Endothelial cell (in vitro differentiated cells): ENCODE results near the gene RCN2. TPM values are rescaled to one million over a fixed set of nuclear protein-coding genes. Genes with fewer than 3 reads are reported as not detected.
A peak's percentile ranks its signal among the peaks of the same experiment; 100 is the strongest.

Experiments used
- DNase-seq: peaks from one replicate; pipeline ENCODE4 v3.0.0; 2021; ENCODE audit warnings: low spot score
- H3K27ac Mint-ChIP-seq: one replicate; pipeline ENCODE4 v1.8.0; 2021; ENCODE audit warnings: mixed read lengths, inconsistent platforms; ENCODE audit not compliant: unreplicated experiment
- H3K27me3 Mint-ChIP-seq: one replicate; pipeline ENCODE4 v1.8.0; 2021; ENCODE audit warnings: mild to moderate bottlenecking, moderate library complexity, mixed read lengths, inconsistent platforms; ENCODE audit not compliant: unreplicated experiment
- H3K36me3 Mint-ChIP-seq: one replicate; pipeline ENCODE4 v1.8.0; 2021; ENCODE audit warnings: mild to moderate bottlenecking, low read depth, mixed read lengths, inconsistent platforms; ENCODE audit not compliant: unreplicated experiment
- H3K4me1 Mint-ChIP-seq: one replicate; pipeline ENCODE4 v1.8.0; 2021; ENCODE audit warnings: mild to moderate bottlenecking, mixed read lengths, inconsistent platforms; ENCODE audit not compliant: unreplicated experiment
- H3K4me3 Mint-ChIP-seq: one replicate; pipeline ENCODE4 v1.8.0; 2021; ENCODE audit warnings: mild to moderate bottlenecking, mixed read lengths, inconsistent platforms; ENCODE audit not compliant: unreplicated experiment
- H3K9me3 Mint-ChIP-seq: one replicate; pipeline ENCODE4 v1.8.0; 2021; ENCODE audit warnings: mixed read lengths, inconsistent platforms; ENCODE audit not compliant: unreplicated experiment
- CTCF ChIP-seq: fragments of 200-600 bp; sonication (generic); IDR thresholded peaks from one replicate; pipeline ENCODE4 v1.5.0; 2021; ENCODE audit warnings: antibody characterized with exemption; ENCODE audit not compliant: unreplicated experiment
- total RNA-seq: library from RNA; stranded (reverse); fragmentation: NEBNext Ultra II Directional; extraction: Animal tissue kit (Norgen Biotek cat#: 25700); gene quantifications from one replicate; pipeline ENCODE4 v1.2.1, GENCODE V29; 2021; ENCODE audit not compliant: unreplicated experiment

The RCN2 gene
- total RNA-seq, 1 donor from 2014 or later = 76.1 TPM

GRCh38 chr15:76905013-76905839 lies 26.3 kb upstream of the RCN2 start, which contains the start of gene SCAPER:
TSS of gene SCAPER (minus strand) at chr15:76905340. CDS start at chr15:76883817, 21,523 bp downstream.
- H3K27ac Mint-ChIP-seq = peak within 1 kb of the TSS; percentile 68
- no peak for TF ChIP-seq CTCF

GRCh38 chr15:76905855-76906254 lies 25.7 kb upstream of the RCN2 start:
- no peak for TF ChIP-seq CTCF
- Mint-ChIP-seq H3K4me3 (peak overlapping the region; percentile 92), H3K4me1 (peaks cover 3% of the 10 kb centered on the region), H3K9me3 (no peaks in the 10 kb centered on the region), H3K27ac (peak overlapping the region; percentile 68), H3K36me3 (no peaks in the 10 kb centered on the region), H3K27me3 (peaks cover 4% of the 10 kb centered on the region)
- DNase-seq = no peak

More at GRCh38 chr15:76905013-76905839, 26.3 kb upstream of the RCN2 start, which contains the start of gene SCAPER:
- peak; percentile 84 for DNase-seq
- Mint-ChIP-seq H3K9me3 (no peaks in the 10 kb centered on the region), H3K36me3 (no peaks in the 10 kb centered on the region), H3K4me1 (peaks cover 3% of the 10 kb centered on the region), H3K27me3 (peaks cover 4% of the 10 kb centered on the region), H3K4me3 (peak within 1 kb of the TSS; percentile 92)

GRCh38 chr15:76912430-76912829 lies 19.1 kb upstream of the RCN2 start:
- Mint-ChIP-seq H3K27me3 (peaks cover 1% of the 10 kb centered on the region), H3K36me3 (no peaks in the 10 kb centered on the region), H3K9me3 (no peaks in the 10 kb centered on the region), H3K4me1 (no peaks in the 10 kb centered on the region), H3K27ac (no peak overlapping the region), H3K4me3 (no peak overlapping the region)
- TF ChIP-seq CTCF = no peak
- DNase-seq = no peak

- Mint-ChIP-seq H3K4me3 (no peak overlapping the region), H3K9me3 (no peaks in the 10 kb centered on the region), H3K27ac (no peak overlapping the region), H3K36me3 (no peaks in the 10 kb centered on the region), H3K27me3 (peaks cover 1% of the 10 kb centered on the region), H3K4me1 (no peaks in the 10 kb centered on the region)
- TF ChIP-seq CTCF = no peak
- DNase-seq = no peak
Observed at GRCh38 chr15:76913737-76914136, 17.8 kb upstream of the RCN2 start.

GRCh38 chr15:76916369-76916768 lies 15.2 kb upstream of the RCN2 start:
- DNase-seq = no peak
- Mint-ChIP-seq H3K4me3 (no peak overlapping the region), H3K4me1 (no peaks in the 10 kb centered on the region), H3K9me3 (no peaks in the 10 kb centered on the region), H3K36me3 (no peaks in the 10 kb centered on the region), H3K27me3 (no peaks in the 10 kb centered on the region), H3K27ac (no peak overlapping the region)
- no peak for TF ChIP-seq CTCF
